HG03378 (cell line): Measurements from ENCODE around the gene RNU6-9.

Experiments
- ATAC-seq: cut with Tn5 transposase; IDR thresholded peaks from one replicate; pipeline ENCODE4 v1.9.1; 2021; ENCODE audit warnings: mild to moderate bottlenecking, moderate library complexity; ENCODE audit not compliant: unreplicated experiment

Gene RNU6-9

GRCh38 chr19:896434-896833, 3.1 kb downstream of the RNU6-9 start:
- no peak for ATAC-seq

- no peak for ATAC-seq
Observed at GRCh38 chr19:896999-897398, 3.7 kb downstream of the RNU6-9 start.

GRCh38 chr19:897442-898039, 4.3 kb downstream of the RNU6-9 start:
- ATAC-seq: no peak

- ATAC-seq: no peak
Observed at GRCh38 chr19:898663-899062, 5.4 kb downstream of the RNU6-9 start.

GRCh38 chr19:899336-900042, 6.2 kb downstream of the RNU6-9 start:
- ATAC-seq: no peak

- ATAC-seq: no peak
Observed at GRCh38 chr19:900043-900301, 6.7 kb downstream of the RNU6-9 start.

- ATAC-seq: no peak
Observed at GRCh38 chr19:900302-901111, 7.2 kb downstream of the RNU6-9 start.

GRCh38 chr19:901216-902092, 8.2 kb downstream of the RNU6-9 start:
- no peak for ATAC-seq

- no peak for ATAC-seq
Observed at GRCh38 chr19:902093-902370, 8.7 kb downstream of the RNU6-9 start.

GRCh38 chr19:902446-903226, 9.4 kb downstream of the RNU6-9 start:
- no peak for ATAC-seq

- no peak for ATAC-seq
Observed at GRCh38 chr19:903266-903797, 10.0 kb downstream of the RNU6-9 start.

- ATAC-seq: no peak
Observed at GRCh38 chr19:904545-904944, 11.3 kb downstream of the RNU6-9 start.

- no peak for ATAC-seq
Observed at GRCh38 chr19:906480-906879, 13.2 kb downstream of the RNU6-9 start.

GRCh38 chr19:907183-907853, 14.0 kb downstream of the RNU6-9 start:
- no peak for ATAC-seq

GRCh38 chr19:911197-912033, 18.1 kb downstream of the RNU6-9 start:
- ATAC-seq: no peak

GRCh38 chr19:912181-913079, 19.1 kb downstream of the RNU6-9 start:
- no peak for ATAC-seq

- no peak for ATAC-seq
Observed at GRCh38 chr19:913080-913748, 19.9 kb downstream of the RNU6-9 start, which contains the start of gene R3HDM4. Gene R3HDM4, minus strand, starts transcription at chr19:913219. Its CDS starts 62 bp downstream, at chr19:913157.
